ENCODE measurements around the gene INTS3.
A peak's percentile ranks its signal among the peaks of the same experiment; 100 is the strongest.
"Not testable (repeated sequence)": the region's sequence is repeated elsewhere in the genome, so short reads cannot be mapped to it uniquely, and the experiment has no call there.

INTS3 gene

GRCh38 chr1:153698923-153699714 lies 28.7 kb upstream of the INTS3 start:
- no peak for DNase-seq (ENCODE audit: low read depth)

- no peak for DNase-seq (ENCODE audit: low read depth)
These were observed 28.1 kb upstream of the INTS3 start for GRCh38 chr1:153699768-153700167.

GRCh38 chr1:153705484-153705883 lies 22.4 kb upstream of the INTS3 start:
- no peak for DNase-seq (ENCODE audit: low read depth)

GRCh38 chr1:153711026-153711425 lies 16.8 kb upstream of the INTS3 start:
- DNase-seq (ENCODE audit: low read depth), result no peak

- not testable (repeated sequence) for DNase-seq (ENCODE audit: low read depth)
These were observed 11.6 kb upstream of the INTS3 start for GRCh38 chr1:153716211-153716610.

GRCh38 chr1:153717330-153717729 lies 10.5 kb upstream of the INTS3 start:
- no peak for DNase-seq (ENCODE audit: low read depth)

GRCh38 chr1:153723687-153724086 lies 4.2 kb upstream of the INTS3 start:
- DNase-seq (ENCODE audit: low read depth), result no peak

- DNase-seq (ENCODE audit: low read depth), result not testable (repeated sequence)
These were observed 3.2 kb upstream of the INTS3 start for GRCh38 chr1:153724634-153725033.

- peak; percentile 7 for DNase-seq (ENCODE audit: low read depth)
These were observed 636 bp downstream of the INTS3 start for GRCh38 chr1:153728305-153729066.

GRCh38 chr1:153730468-153730988 lies 2.7 kb downstream of the INTS3 start:
- DNase-seq (ENCODE audit: low read depth), result no peak

GRCh38 chr1:153733970-153734369 lies 6.1 kb downstream of the INTS3 start:
- no peak for DNase-seq (ENCODE audit: low read depth)

- DNase-seq (ENCODE audit: low read depth), result no peak
These were observed 6.7 kb downstream of the INTS3 start for GRCh38 chr1:153734396-153735089.

- DNase-seq (ENCODE audit: low read depth), result no peak
These were observed 7.2 kb downstream of the INTS3 start for GRCh38 chr1:153735090-153735420.

GRCh38 chr1:153741986-153742385 lies 14.1 kb downstream of the INTS3 start:
- no peak for DNase-seq (ENCODE audit: low read depth)

GRCh38 chr1:153742411-153743142 lies 14.7 kb downstream of the INTS3 start:
- no peak for DNase-seq (ENCODE audit: low read depth)

GRCh38 chr1:153745417-153745816 lies 17.6 kb downstream of the INTS3 start:
- DNase-seq (ENCODE audit: low read depth), result no peak

- no peak for DNase-seq (ENCODE audit: low read depth)
These were observed 18.3 kb downstream of the INTS3 start for GRCh38 chr1:153746174-153746573.

GRCh38 chr1:153748903-153749302 lies 21.1 kb downstream of the INTS3 start:
- DNase-seq (ENCODE audit: low read depth), result no peak

- peak; percentile 45 for DNase-seq (ENCODE audit: low read depth)
These were observed 21.7 kb downstream of the INTS3 start for GRCh38 chr1:153749408-153750005.

GRCh38 chr1:153750026-153750995 lies 22.5 kb downstream of the INTS3 start:
- no peak for DNase-seq (ENCODE audit: low read depth)
